ENCODE data around the gene CRHR2. TPM values are rescaled to one million over a fixed set of nuclear protein-coding genes. Genes with fewer than 3 reads are reported as not detected.

CRHR2 gene
- total and polyA plus RNA-seq, 2 donors (not counting 1 experiment from before 2014, with no cell fraction given), result not detected

- no peak overlapping the region for H3K4me3 ChIP-seq (replicated peaks in 1 of 4; ENCODE audit: control extremely low read depth in 1 of 4, insufficient read depth in 1 of 4, low read depth in 3 of 4, low read length in 4 of 4)
- DNase-seq (ENCODE audit: low read depth in 2 of 2), result no peak
Measured at GRCh38 chr7:30649717-30650420, 32.4 kb downstream of the CRHR2 start.

GRCh38 chr7:30648744-30649540 is 33.3 kb downstream of the CRHR2 start:
- no peaks in the 10 kb centered on the region for H3K79me2 ChIP-seq (ENCODE audit: control insufficient read depth, insufficient read depth, low read length)
- H3K36me3 ChIP-seq (ENCODE audit: control insufficient read depth, insufficient read depth, low read length), result no peaks in the 10 kb centered on the region
- H3K4me2 ChIP-seq (ENCODE audit: extremely low read depth, insufficient read depth, low read length), result no peak overlapping the region
- DNase-seq (ENCODE audit: low read depth in 2 of 2), result no peak
- H2AFZ ChIP-seq (ENCODE audit: low read length), result no peak overlapping the region
- H3K9me3 ChIP-seq (ENCODE audit: control insufficient read depth, insufficient read depth, low read depth, low read length), result no peaks in the 10 kb centered on the region
- TF ChIP-seq EZH2 (IDR thresholded peaks at IDR 0.05; ENCODE audit: low read length, missing control alignments) (no peak), CTCF (conservative IDR thresholded peaks at IDR 0.05 in 1 of 2, IDR thresholded peaks at IDR 0.05 in 1 of 2; ENCODE audit: low read depth in 1 of 2, low read length in 2 of 2) (no peak)
- H4K20me1 ChIP-seq (ENCODE audit: control insufficient read depth, extremely low read depth, insufficient read depth, low read length), result no peaks in the 10 kb centered on the region
- no peak overlapping the region for H3K4me3 ChIP-seq (replicated peaks in 1 of 4; ENCODE audit: control extremely low read depth in 1 of 4, insufficient read depth in 1 of 4, low read depth in 3 of 4, low read length in 4 of 4)
- no peak overlapping the region for H3K9ac ChIP-seq (ENCODE audit: insufficient read depth, low read length)
- H3K27ac ChIP-seq (ENCODE audit: insufficient read depth, low read length), result no peak overlapping the region
- H3K27me3 ChIP-seq (ENCODE audit: control insufficient read depth, insufficient read depth, low read length), result no peaks in the 10 kb centered on the region
- H3K4me1 ChIP-seq (ENCODE audit: control insufficient read depth, extremely low read depth, insufficient read depth, low read length), result no peaks in the 10 kb centered on the region

More at GRCh38 chr7:30649717-30650420, 32.4 kb downstream of the CRHR2 start:
- Histone ChIP-seq H3K4me2 (ENCODE audit: extremely low read depth, insufficient read depth, low read length) (no peak overlapping the region), H2AFZ (ENCODE audit: low read length) (no peak overlapping the region), H3K9ac (ENCODE audit: insufficient read depth, low read length) (no peak overlapping the region), H3K79me2 (ENCODE audit: control insufficient read depth, insufficient read depth, low read length) (no peaks in the 10 kb centered on the region), H3K27me3 (ENCODE audit: control insufficient read depth, insufficient read depth, low read length) (no peaks in the 10 kb centered on the region), H3K4me1 (ENCODE audit: control insufficient read depth, extremely low read depth, insufficient read depth, low read length) (no peaks in the 10 kb centered on the region), H3K36me3 (ENCODE audit: control insufficient read depth, insufficient read depth, low read length) (no peaks in the 10 kb centered on the region), H3K9me3 (ENCODE audit: control insufficient read depth, insufficient read depth, low read depth, low read length) (no peaks in the 10 kb centered on the region), H4K20me1 (ENCODE audit: control insufficient read depth, extremely low read depth, insufficient read depth, low read length) (no peaks in the 10 kb centered on the region), H3K27ac (ENCODE audit: insufficient read depth, low read length) (no peak overlapping the region)
- TF ChIP-seq EZH2 (IDR thresholded peaks at IDR 0.05; ENCODE audit: low read length, missing control alignments) (no peak), CTCF (conservative IDR thresholded peaks at IDR 0.05 in 1 of 2, IDR thresholded peaks at IDR 0.05 in 1 of 2; ENCODE audit: low read depth in 1 of 2, low read length in 2 of 2) (no peak)

GRCh38 chr7:30647589-30648364 is 34.5 kb downstream of the CRHR2 start:
- H3K4me2 ChIP-seq (ENCODE audit: extremely low read depth, insufficient read depth, low read length), result no peak overlapping the region

More at GRCh38 chr7:30647589-30648364, 34.5 kb downstream of the CRHR2 start:
- H3K9ac ChIP-seq (ENCODE audit: insufficient read depth, low read length), result no peak overlapping the region
- no peaks in the 10 kb centered on the region for H4K20me1 ChIP-seq (ENCODE audit: control insufficient read depth, extremely low read depth, insufficient read depth, low read length)
- no peak overlapping the region for H3K27ac ChIP-seq (ENCODE audit: insufficient read depth, low read length)
- TF ChIP-seq EZH2 (IDR thresholded peaks at IDR 0.05; ENCODE audit: low read length, missing control alignments) (no peak), CTCF (conservative IDR thresholded peaks at IDR 0.05 in 1 of 2, IDR thresholded peaks at IDR 0.05 in 1 of 2; ENCODE audit: low read depth in 1 of 2, low read length in 2 of 2) (no peak)
- no peaks in the 10 kb centered on the region for H3K36me3 ChIP-seq (ENCODE audit: control insufficient read depth, insufficient read depth, low read length)
- H2AFZ ChIP-seq (ENCODE audit: low read length), result no peak overlapping the region
- no peak for DNase-seq (ENCODE audit: low read depth in 2 of 2)
- no peak overlapping the region for H3K4me3 ChIP-seq (replicated peaks in 1 of 4; ENCODE audit: control extremely low read depth in 1 of 4, insufficient read depth in 1 of 4, low read depth in 3 of 4, low read length in 4 of 4)
- no peaks in the 10 kb centered on the region for H3K79me2 ChIP-seq (ENCODE audit: control insufficient read depth, insufficient read depth, low read length)
- H3K4me1 ChIP-seq (ENCODE audit: control insufficient read depth, extremely low read depth, insufficient read depth, low read length), result no peaks in the 10 kb centered on the region
- no peaks in the 10 kb centered on the region for H3K27me3 ChIP-seq (ENCODE audit: control insufficient read depth, insufficient read depth, low read length)
- no peaks in the 10 kb centered on the region for H3K9me3 ChIP-seq (ENCODE audit: control insufficient read depth, insufficient read depth, low read depth, low read length)

Data from fibroblast of lung (primary cell).